CD4-positive, alpha-beta memory T cell (primary cell): Measurements from ENCODE around the gene ATP5MK. TPM values are rescaled to one million over a fixed set of nuclear protein-coding genes. Genes with fewer than 3 reads are reported as not detected.
"Not testable (repeated sequence)": the region's sequence is repeated elsewhere in the genome, so short reads cannot be mapped to it uniquely, and the experiment has no call there.

Experiments
- CTCF ChIA-PET: fragments of 350-600 bp; sonication (Branson Sonifier 250); formaldehyde crosslinking; loops from one replicate; lab custom pipeline; 2021; ENCODE audit warnings: inconsistent platforms; ENCODE audit not compliant: partially characterized antibody; lab: Charles Lee
- POLR2A ChIA-PET: fragments of 350-600 bp; sonication (Branson Sonifier 250); formaldehyde crosslinking; loops from one replicate; lab custom pipeline; 2021; ENCODE audit not compliant: partially characterized antibody; lab: Charles Lee
- DNase-seq, 5 donors: peaks; one replicate each; pipeline versions ENCODE4 v3.0.0 to v3.0.0-alpha.2; 2020 to 2022; ENCODE audit warnings: mixed read lengths in 1 of 5
- H3K27ac ChIP-seq: one replicate; pipeline ENCODE4 v1.7.0; 2013; ENCODE audit warnings: low read depth, low read length
- H3K27me3 ChIP-seq: 2 replicates; pipeline ENCODE4 v1.7.0; 2013; ENCODE audit warnings: mild to moderate bottlenecking, low read length, moderate library complexity; ENCODE audit not compliant: insufficient read depth
- H3K36me3 ChIP-seq: 2 replicates; pipeline ENCODE4 v1.7.0; 2013; ENCODE audit warnings: mild to moderate bottlenecking, low read length, moderate library complexity; ENCODE audit not compliant: insufficient read depth
- H3K4me1 ChIP-seq: 2 replicates; pipeline ENCODE4 v1.7.0; 2013; ENCODE audit warnings: mild to moderate bottlenecking, low read length, moderate library complexity; ENCODE audit not compliant: insufficient read depth
- H3K4me3 ChIP-seq, 2 donors: one replicate each; pipeline ENCODE4 v1.7.0; 2013; ENCODE audit warnings: low read length in 2 of 2, mild to moderate bottlenecking in 1 of 2
- H3K9me3 ChIP-seq, 2 donors: one replicate each; pipeline ENCODE4 v1.7.0; 2013; ENCODE audit warnings: low read length in 2 of 2, control low read depth in 1 of 2; ENCODE audit not compliant: control insufficient read depth in 1 of 2
- H3K27ac Mint-ChIP-seq, 7 donors: one replicate each; pipeline ENCODE4 v1.8.0; 2020 to 2021; ENCODE audit warnings: mixed read lengths in 7 of 7, mild to moderate bottlenecking in 6 of 7, inconsistent platforms in 3 of 7, moderate library complexity in 3 of 7
- H3K27me3 Mint-ChIP-seq, 2 donors: one replicate each; pipeline ENCODE4 v1.8.0; 2020 to 2021; ENCODE audit warnings: mixed read lengths in 2 of 2
- H3K36me3 Mint-ChIP-seq, 2 donors: one replicate each; pipeline ENCODE4 v1.8.0; 2020 to 2021; ENCODE audit warnings: mixed read lengths in 2 of 2, inconsistent platforms in 1 of 2, mild to moderate bottlenecking in 1 of 2
- H3K4me1 Mint-ChIP-seq, 4 donors: one replicate each; pipeline ENCODE4 v1.8.0; 2020 to 2021; ENCODE audit warnings: mixed read lengths in 4 of 4, mild to moderate bottlenecking in 1 of 4
- H3K4me3 Mint-ChIP-seq, 8 donors: one replicate each; pipeline ENCODE4 v1.8.0; 2020 to 2021; ENCODE audit warnings: mixed read lengths in 8 of 8, mild to moderate bottlenecking in 7 of 8, moderate library complexity in 6 of 8, inconsistent platforms in 3 of 8
- H3K9me3 Mint-ChIP-seq, 8 donors: one replicate each; pipeline ENCODE4 v1.8.0; 2020 to 2021; ENCODE audit warnings: mixed read lengths in 8 of 8, mild to moderate bottlenecking in 5 of 8, inconsistent platforms in 3 of 8, moderate library complexity in 1 of 8
- intact Hi-C: fragments of 100-400 bp; cut with micrococcal nuclease; formaldehyde crosslinking; loops from one replicate; pipeline ENCODE4 v1.15.1; 2023
- polyA plus RNA-seq, 2 donors: library from polyadenylated mRNA; unstranded; fragments of 300-500 nt; fragmentation: Illumina TruSeq; gene quantifications; one replicate each; pipeline ENCODE4 v1.2.3, GENCODE V29; 2021
- total RNA-seq, 2 experiments: library from RNA; stranded (reverse); gene quantifications; one replicate each; pipeline ENCODE4 v1.2.3, GENCODE V29; 2021

ATP5MK gene
- total and polyA plus RNA-seq, 4 experiments from 2014 or later = 148 to 548 (median 317) TPM

DNA sequence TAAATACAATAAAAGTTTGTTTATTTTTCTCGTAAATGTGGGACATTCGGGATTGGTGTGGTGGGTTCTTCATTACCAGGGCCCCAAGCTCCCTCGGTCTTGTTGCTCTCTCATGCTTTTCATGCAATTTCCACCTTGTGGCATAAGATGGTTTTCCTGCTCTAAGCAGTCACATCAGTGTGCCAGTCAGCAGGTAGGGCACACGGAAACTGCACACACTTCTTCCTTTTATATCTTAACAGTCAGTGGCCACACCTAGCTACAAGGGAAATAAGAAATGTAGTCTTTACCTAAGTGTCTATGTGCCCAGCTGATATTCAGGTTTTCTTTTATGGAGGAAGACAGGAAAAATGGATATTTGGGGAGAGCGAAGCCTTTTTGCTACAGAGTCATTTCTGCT, 22.0 kb downstream of the ATP5MK start:
- intact Hi-C loops = no loop called here
- POLR2A ChIA-PET = interaction anchor here (0.5 to 1.0 kb wide), 3 partner anchors 10 to 91 kb away, joined by 3 to 4 read pairs (median 3); partner anchors contain the start of genes ATP5MK and PDCD11
- H3K27me3 ChIP-seq = no peaks in the 10 kb centered on the region
- CTCF ChIA-PET = no interaction called here
- no peak overlapping the region for H3K4me3 ChIP-seq
- peaks cover 13% of the 10 kb centered on the region for H3K36me3 ChIP-seq
- H3K27ac ChIP-seq = no peak overlapping the region
- peaks cover 16 to 27% (median 22%) of the 10 kb centered on the region in 4 donors for H3K4me1 Mint-ChIP-seq
- no peaks in the 10 kb centered on the region for H3K9me3 ChIP-seq
- H3K36me3 Mint-ChIP-seq = peaks cover 28 to 42% of the 10 kb centered on the region in 2 donors
- H3K4me3 Mint-ChIP-seq = no peak overlapping the region
- no peaks in the 10 kb centered on the region for H3K9me3 Mint-ChIP-seq
- H3K27me3 Mint-ChIP-seq = no peaks in the 10 kb centered on the region
- DNase-seq = no peak
- peak overlapping the region in 3 of 7 donors; percentile 1 to 14 (median 8) for H3K27ac Mint-ChIP-seq
- H3K4me1 ChIP-seq = peaks cover 17% of the 10 kb centered on the region

DNA sequence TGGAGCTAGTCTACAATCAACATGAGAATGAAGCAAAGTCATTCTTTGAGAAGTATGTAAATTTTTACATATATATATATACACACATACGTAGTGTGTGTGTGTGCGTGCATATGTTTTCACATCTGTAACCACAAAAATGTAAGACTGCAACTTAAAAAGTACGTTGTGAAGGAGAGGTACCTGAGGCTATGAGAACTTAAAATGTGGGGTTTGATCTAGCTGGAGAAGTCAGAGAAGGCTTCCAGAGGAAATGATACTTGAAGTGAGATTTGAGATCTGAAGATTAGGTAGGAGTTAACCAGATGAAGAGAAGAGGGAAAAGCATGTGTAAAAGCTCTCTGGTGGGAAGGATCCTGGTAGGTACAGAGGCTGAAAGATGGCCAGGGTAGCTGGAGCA, 22.7 kb downstream of the ATP5MK start:
- ChIA-PET CTCF (no interaction called here), POLR2A (interaction anchor here (0.5 to 1.0 kb wide), 2 partner anchors 23 to 92 kb away, joined by 3 to 4 read pairs; partner anchors contain the start of genes ATP5MK and PDCD11)
- Mint-ChIP-seq H3K9me3 (no peaks in the 10 kb centered on the region), H3K27me3 (no peaks in the 10 kb centered on the region), H3K4me3 (peak overlapping the region in 1 of 8 donors; percentile 32), H3K4me1 (peaks cover 17 to 31% (median 23%) of the 10 kb centered on the region in 4 donors), H3K36me3 (peaks cover 27 to 40% of the 10 kb centered on the region in 2 donors), H3K27ac (peak overlapping the region in 6 of 7 donors; percentile 14 to 80 (median 33))
- no peak overlapping the region for H3K4me3 ChIP-seq
- H3K27ac ChIP-seq = no peak overlapping the region
- H3K36me3 ChIP-seq = peaks cover 13% of the 10 kb centered on the region
- no peak for DNase-seq
- no peaks in the 10 kb centered on the region for H3K9me3 ChIP-seq
- intact Hi-C loops = no loop called here
- no peaks in the 10 kb centered on the region for H3K27me3 ChIP-seq
- H3K4me1 ChIP-seq = peaks cover 22% of the 10 kb centered on the region

DNA sequence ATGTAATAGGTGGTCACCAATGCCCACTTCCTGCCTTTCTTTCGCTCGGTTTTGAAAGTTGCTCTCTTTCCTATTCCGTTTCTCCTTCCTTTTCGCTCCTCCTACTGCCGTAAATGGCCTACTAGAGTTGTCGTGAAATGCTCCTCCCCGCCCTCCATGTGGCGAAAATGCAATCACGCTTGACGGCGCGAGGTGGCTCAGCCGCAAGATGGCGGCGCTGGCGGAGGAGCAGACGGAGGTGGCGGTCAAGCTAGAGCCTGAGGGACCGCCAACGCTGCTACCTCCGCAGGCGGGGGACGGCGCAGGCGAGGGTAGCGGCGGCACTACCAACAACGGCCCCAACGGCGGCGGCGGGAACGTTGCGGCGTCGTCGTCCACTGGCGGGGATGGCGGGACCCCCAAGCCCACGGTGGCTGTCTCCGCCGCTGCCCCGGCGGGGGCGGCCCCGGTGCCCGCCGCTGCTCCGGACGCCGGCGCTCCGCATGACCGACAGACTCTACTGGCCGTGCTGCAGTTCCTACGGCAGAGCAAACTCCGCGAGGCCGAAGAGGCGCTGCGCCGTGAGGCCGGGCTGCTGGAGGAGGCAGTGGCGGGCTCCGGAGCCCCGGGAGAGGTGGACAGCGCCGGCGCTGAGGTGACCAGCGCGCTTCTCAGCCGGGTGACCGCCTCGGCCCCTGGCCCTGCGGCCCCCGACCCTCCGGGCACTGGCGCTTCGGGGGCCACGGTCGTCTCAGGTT, 28.3 kb downstream of the ATP5MK start, which contains the start of gene TAF5:
TSS of gene TAF5 (plus strand) at position 195 of the 737 bp plus-strand sequence. CDS start at position 209, 14 bp downstream.
- H3K36me3 Mint-ChIP-seq = peaks cover 0 to 10% of the 10 kb centered on the region in 2 donors
- Histone ChIP-seq H3K4me1 (peaks cover 22% of the 10 kb centered on the region), H3K36me3 (no peaks in the 10 kb centered on the region), H3K27ac (peak within 1 kb of the TSS; percentile 79), H3K4me3 (peak within 1 kb of the TSS; percentile 52 to 89), H3K9me3 (no peaks in the 10 kb centered on the region), H3K27me3 (no peaks in the 10 kb centered on the region)
- DNase-seq = peak; percentile 91 to 93 (median 91)
- H3K4me1 Mint-ChIP-seq = peaks cover 11 to 25% (median 16%) of the 10 kb centered on the region in 4 donors
- H3K27me3 Mint-ChIP-seq = no peaks in the 10 kb centered on the region
- no peaks in the 10 kb centered on the region for H3K9me3 Mint-ChIP-seq
- intact Hi-C loops = loop anchor here (1.0 to 10.0 kb wide), 5 partner anchors 17 to 866 kb away; partner anchors contain the start of genes ACTR1A, ARL3, ATP5MK and CNNM2
- peak within 1 kb of the TSS; percentile 74 to 98 (median 95) for H3K27ac Mint-ChIP-seq
- peak within 1 kb of the TSS; percentile 92 to 98 (median 96) for H3K4me3 Mint-ChIP-seq
- POLR2A ChIA-PET = interaction anchor here (0.7 to 3.0 kb wide), 15 partner anchors 9 to 918 kb away, joined by 3 to 30 read pairs (median 4); partner anchors contain the start of genes ATP5MK, CALHM2, PCGF6 and PDCD11
- CTCF ChIA-PET = interaction anchor here (1.2 kb wide), 1 partner anchor 17 kb away, joined by 3 read pairs; the partner anchor contains the start of gene PCGF6

DNA sequence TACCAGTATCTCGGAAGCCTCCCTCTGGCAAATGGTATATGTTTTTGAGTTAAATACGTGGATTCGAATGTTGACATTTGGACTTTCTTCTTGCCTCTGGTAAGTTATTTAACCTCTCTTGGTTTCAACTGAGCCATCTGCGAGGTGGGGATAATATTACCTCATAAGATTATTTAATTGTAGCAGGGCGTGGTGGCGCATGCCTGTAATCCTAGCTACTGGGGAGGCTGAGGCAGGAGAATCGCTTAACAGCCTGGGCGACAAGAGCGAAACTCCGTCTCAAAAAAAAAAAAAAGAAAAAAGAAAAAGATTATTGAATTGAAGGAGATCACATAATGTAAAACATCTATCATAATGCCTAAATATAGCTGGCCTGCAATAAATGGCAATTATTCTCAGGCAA, 28.9 kb downstream of the ATP5MK start:
- H3K27ac Mint-ChIP-seq = peak overlapping the region; percentile 74 to 98 (median 95)
- peaks cover 22% of the 10 kb centered on the region for H3K4me1 ChIP-seq
- peak overlapping the region in 1 of 2 donors; percentile 89 for H3K4me3 ChIP-seq
- H3K36me3 Mint-ChIP-seq = peaks cover 0 to 10% of the 10 kb centered on the region in 2 donors
- H3K4me1 Mint-ChIP-seq = peaks cover 11 to 25% (median 16%) of the 10 kb centered on the region in 4 donors
- no peaks in the 10 kb centered on the region for H3K27me3 ChIP-seq
- ChIA-PET POLR2A (interaction anchor here (0.7 to 3.0 kb wide), 15 partner anchors 13 to 917 kb away, joined by 3 to 30 read pairs (median 4); partner anchors contain the start of genes ATP5MK, CALHM2, PCGF6 and PDCD11), CTCF (no interaction called here)
- H3K27me3 Mint-ChIP-seq = no peaks in the 10 kb centered on the region
- peak overlapping the region; percentile 79 for H3K27ac ChIP-seq
- no peaks in the 10 kb centered on the region for H3K9me3 ChIP-seq
- no peaks in the 10 kb centered on the region for H3K36me3 ChIP-seq
- intact Hi-C loops = loop anchor here (1.0 to 10.0 kb wide), 4 partner anchors 29 to 865 kb away; partner anchors contain the start of genes ACTR1A, ARL3, ATP5MK and CNNM2
- no peak for DNase-seq
- H3K4me3 Mint-ChIP-seq = peak overlapping the region; percentile 92 to 98 (median 96)
- no peaks in the 10 kb centered on the region for H3K9me3 Mint-ChIP-seq

DNA sequence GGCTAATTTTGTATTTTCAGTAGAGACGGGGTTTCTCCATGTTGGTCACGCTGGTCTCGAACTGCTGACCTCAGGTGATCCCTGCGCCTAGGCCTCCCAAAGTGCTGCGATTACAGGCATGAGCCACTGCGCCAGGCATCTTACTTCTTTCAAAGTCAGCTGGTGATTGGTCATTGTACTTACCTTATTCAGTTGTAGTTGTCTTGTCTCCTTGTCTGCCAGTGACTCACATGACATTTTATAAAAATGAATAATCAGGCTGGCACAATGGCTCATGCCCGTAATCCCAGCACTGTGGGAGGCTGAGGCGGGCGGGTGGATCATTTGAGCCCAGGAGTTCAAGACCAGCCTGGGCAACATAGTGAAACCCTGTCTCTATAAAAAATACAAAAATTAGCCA, 35.5 kb downstream of the ATP5MK start:
- H3K4me1 Mint-ChIP-seq, H3K4me1 ChIP-seq, H3K27ac Mint-ChIP-seq, H3K4me3 ChIP-seq, H3K36me3 Mint-ChIP-seq, DNase-seq, H3K27me3 ChIP-seq, H3K4me3 Mint-ChIP-seq, H3K36me3 ChIP-seq, H3K27ac ChIP-seq, POLR2A ChIA-PET, H3K27me3 Mint-ChIP-seq, H3K9me3 Mint-ChIP-seq, H3K9me3 ChIP-seq: not testable (repeated sequence)
- CTCF ChIA-PET = interaction anchor here (0.6 kb wide), 1 partner anchor 122 kb away, joined by 4 read pairs; no protein-coding TSS in a partner anchor
- intact Hi-C loops = loop anchor here (10.0 kb wide), 1 partner anchor 646 kb away; the partner anchor contains the start of genes ARL3 and SFXN2

DNA sequence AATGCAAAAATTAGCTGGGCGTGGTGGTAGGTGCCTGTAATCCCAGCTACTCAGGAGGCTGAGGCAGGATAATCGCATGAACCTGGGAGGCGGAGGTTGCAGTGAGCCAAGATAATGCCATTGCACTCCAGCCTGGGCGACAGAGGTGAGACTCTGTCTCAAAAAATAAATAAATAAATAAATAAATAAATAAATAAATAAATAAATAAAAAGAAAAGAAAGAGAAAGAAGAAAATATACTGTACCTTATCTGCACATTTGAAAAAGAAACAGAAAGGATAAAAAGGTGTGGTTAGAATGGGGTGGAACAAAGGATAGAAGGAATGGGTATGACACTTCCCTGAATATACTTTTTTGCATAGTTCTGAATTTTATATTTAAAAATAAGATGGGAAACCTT, 36.8 kb downstream of the ATP5MK start:
- H3K36me3 ChIP-seq, H3K36me3 Mint-ChIP-seq, POLR2A ChIA-PET, H3K27ac Mint-ChIP-seq, H3K9me3 Mint-ChIP-seq, H3K27ac ChIP-seq, CTCF ChIA-PET, H3K27me3 ChIP-seq, H3K4me3 Mint-ChIP-seq, H3K4me1 ChIP-seq, DNase-seq, H3K9me3 ChIP-seq, H3K4me3 ChIP-seq, H3K27me3 Mint-ChIP-seq, H3K4me1 Mint-ChIP-seq: not testable (repeated sequence)
- intact Hi-C loops = loop anchor here (10.0 kb wide), 1 partner anchor 125 kb away; no protein-coding TSS in a partner anchor
